GM13976 (cell line): ENCODE results near the gene TUBB6.

Experiments used
- DNase-seq: peaks from one replicate; pipeline ENCODE4 v3.0.0; 2012; ENCODE audit warnings: low spot score
- CTCF ChIP-seq: IDR thresholded peaks from 2 replicates; pipeline ENCODE4 v1.5.1; 2012; ENCODE audit warnings: borderline replicate concordance, mild to moderate bottlenecking; ENCODE audit not compliant: insufficient read depth; ENCODE audit errors: extremely low read depth, missing control alignments, control extremely low read depth
- in situ Hi-C: fragments of 300-500 bp; cut with MboI; formaldehyde crosslinking; loops from one replicate; pipeline ENCODE4 v1.12.0; 2022; ENCODE audit warnings: low sequenced_read_pairs, mixed read lengths, inconsistent platforms; ENCODE audit not compliant: unreplicated experiment

The TUBB6 gene

GRCh38 chr18:12291161-12291560 is 16.9 kb upstream of the TUBB6 start:
- in situ Hi-C loops, result no loop called here
- no peak for DNase-seq
- no peak for TF ChIP-seq CTCF

GRCh38 chr18:12291690-12292089 is 16.4 kb upstream of the TUBB6 start:
- DNase-seq, result no peak
- TF ChIP-seq CTCF, result no peak
- in situ Hi-C loops, result no loop called here

GRCh38 chr18:12293831-12294230 is 14.2 kb upstream of the TUBB6 start:
- TF ChIP-seq CTCF, result no peak
- DNase-seq, result no peak
- in situ Hi-C loops, result no loop called here

GRCh38 chr18:12295389-12296086 is 12.5 kb upstream of the TUBB6 start:
- no peak for DNase-seq
- in situ Hi-C loops, result no loop called here
- no peak for TF ChIP-seq CTCF

GRCh38 chr18:12296087-12296403 is 12.0 kb upstream of the TUBB6 start:
- no peak for DNase-seq
- in situ Hi-C loops, result no loop called here
- TF ChIP-seq CTCF, result no peak

GRCh38 chr18:12296457-12296856 is 11.6 kb upstream of the TUBB6 start:
- no peak for TF ChIP-seq CTCF
- no peak for DNase-seq
- in situ Hi-C loops, result no loop called here
